Endothelial cell of umbilical vein (primary cell): ENCODE data around the gene SNAP23.
A peak's percentile ranks its signal among the peaks of the same experiment; 100 is the strongest.

Experiments used
- CTCF ChIP-seq, 2 donors: IDR thresholded peaks; 1 replicate in 1 of 2; 2 replicates in 1 of 2; pipeline ENCODE4 v1.5.1; 2011; ENCODE audit warnings: low read length in 2 of 2, mild to moderate bottlenecking in 2 of 2, moderate library complexity in 2 of 2, control low read depth in 1 of 2, inconsistent platforms in 1 of 2, low read depth in 1 of 2; ENCODE audit not compliant: insufficient read depth in 1 of 2; ENCODE audit errors: extremely low read depth in 1 of 2
- EZH2 ChIP-seq: IDR thresholded peaks from 2 replicates; pipeline ENCODE4 v1.6.1; 2012; ENCODE audit warnings: borderline replicate concordance, low read depth, mild to moderate bottlenecking, moderate library complexity, low read length, inconsistent platforms; ENCODE audit not compliant: severe bottlenecking
- POLR2A ChIP-seq: IDR thresholded peaks from 2 replicates; pipeline ENCODE4 v1.6.1; 2012; ENCODE audit warnings: low read depth, mild to moderate bottlenecking, control low read depth, low read length
- POLR2AphosphoS5 ChIP-seq: IDR thresholded peaks from 2 replicates; pipeline ENCODE4 v1.6.1; 2012; ENCODE audit warnings: low read depth, mild to moderate bottlenecking, control low read depth, low read length, moderate library complexity; ENCODE audit not compliant: insufficient read depth

DNA sequence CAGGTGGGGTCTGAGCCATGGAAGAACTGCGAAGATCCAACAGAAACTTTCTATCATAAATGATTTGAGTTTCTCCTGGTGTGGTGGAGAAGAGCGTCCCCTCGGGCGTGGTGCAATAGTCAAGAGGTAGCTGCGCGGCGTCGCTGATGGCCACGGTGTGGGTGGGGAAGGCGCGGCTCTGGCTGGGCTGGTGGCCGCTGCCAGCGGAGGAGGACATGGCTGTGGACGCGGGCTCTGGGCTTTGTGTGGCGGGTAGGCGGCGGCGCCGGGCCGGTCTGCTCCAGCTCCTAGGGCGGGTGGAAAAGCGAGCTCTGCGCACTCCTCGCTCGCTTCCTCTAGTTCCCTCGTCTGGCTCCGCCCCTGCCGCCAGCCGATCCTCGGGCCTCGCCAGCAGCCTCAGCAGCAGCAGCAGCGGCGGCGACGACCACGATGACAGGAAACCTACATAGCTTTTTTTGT is 85.9 kb downstream of the SNAP23 start:
- TF ChIP-seq CTCF (IDR thresholded peaks at IDR 0.05; ENCODE audit: extremely low read depth in 1 of 2, insufficient read depth in 1 of 2, low read depth in 1 of 2, low read length in 2 of 2) (no peak), POLR2A (peak; percentile 33), EZH2 (no peak), POLR2AphosphoS5 (peak; percentile 50)
